Astrocyte (in vitro differentiated cells and primary cell): ENCODE measurements around the gene S100A16.

Source experiments
- CTCF ChIP-seq: IDR thresholded peaks from 2 replicates; pipeline ENCODE4 v1.5.1; 2011; ENCODE audit warnings: low read depth, mild to moderate bottlenecking, inconsistent platforms, low read length, moderate library complexity; ENCODE audit not compliant: insufficient read depth
- EZH2 ChIP-seq: IDR thresholded peaks from 2 replicates; pipeline ENCODE4 v1.6.1; 2012; ENCODE audit warnings: mild to moderate bottlenecking, low read length, inconsistent platforms; ENCODE audit not compliant: insufficient read depth

- TF ChIP-seq CTCF (no peak), EZH2 (no peak)
Observed at GRCh38 chr1:153610811-153611301, 2.1 kb downstream of the S100A16 start.
